SK-N-SH (cell line): Measurements from ENCODE around the gene EME2. TPM values are rescaled to one million over a fixed set of nuclear protein-coding genes. Genes with fewer than 3 reads are reported as not detected.

Experiments
- CTCF ChIA-PET: fragments of 300-600, 350-600 bp; formaldehyde crosslinking; extraction: SDS; loops from one replicate; lab custom pipeline; 2021; lab: Yijun Ruan, JAX
- POLR2A ChIA-PET: fragments of 350-600 bp; sonication (Branson Sonifier 250); formaldehyde crosslinking; extraction: SDS; loops from one replicate; lab custom pipeline; 2020; ENCODE audit warnings: antibody characterized with exemption, inconsistent platforms; lab: Yijun Ruan, JAX
- DNase-seq: peaks from one replicate; pipeline ENCODE4 v3.0.0; 2012
- H2AFZ ChIP-seq: fragments of 200-600 bp; sonication (generic); 2 replicates; pipeline ENCODE4 v1.8.1; 2016; ENCODE audit warnings: antibody characterized with exemption, mild to moderate bottlenecking, low read depth
- H3F3A ChIP-seq: fragments of 200-600 bp; sonication (generic); replicated peaks from 2 replicates; pipeline ENCODE3; 2016; ENCODE audit warnings: antibody characterized with exemption, mild to moderate bottlenecking; ENCODE audit not compliant: insufficient read depth
- H3K27ac ChIP-seq, 2 experiments: fragments of 200-500 bp in 1 of 2; fragments of 200-600 bp in 1 of 2; sonication (Bioruptor generic) in 1 of 2; sonication (generic), shearing (Covaris generic) in 1 of 2; 2 replicates each; pipeline versions ENCODE4 v1.5.1 to v1.6.1; 2014 to 2016; ENCODE audit warnings: low read depth in 2 of 2, inconsistent platforms in 1 of 2, low read length in 1 of 2, mild to moderate bottlenecking in 1 of 2, mixed read lengths in 1 of 2
- H3K27me3 ChIP-seq: fragments of 200-600 bp; sonication (generic), shearing (Covaris generic); 2 replicates; pipeline ENCODE4 v1.6.1; 2016; ENCODE audit warnings: mixed run types; ENCODE audit not compliant: insufficient read depth
- H3K36me3 ChIP-seq, 2 experiments: fragments of 200-500 bp in 1 of 2; fragments of 200-600 bp in 1 of 2; sonication (Bioruptor generic) in 1 of 2; sonication (generic) in 1 of 2; replicated peaks in 1 of 2; 2 replicates each; pipeline versions ENCODE3 to v1.5.1; 2014 to 2016; ENCODE audit warnings: low read length in 1 of 2, mild to moderate bottlenecking in 1 of 2; ENCODE audit not compliant: insufficient read depth in 2 of 2, control insufficient read depth in 1 of 2
- H3K4me1 ChIP-seq, 2 experiments: fragments of 200-500 bp in 1 of 2; fragments of 200-600 bp in 1 of 2; sonication (Bioruptor generic) in 1 of 2; sonication (generic), shearing (Covaris generic) in 1 of 2; 2 replicates each; pipeline versions ENCODE4 v1.5.1 to v1.6.1; 2014 to 2016; ENCODE audit warnings: low read depth in 1 of 2, low read length in 1 of 2, mixed run types in 1 of 2; ENCODE audit not compliant: insufficient read depth in 2 of 2, control insufficient read depth in 1 of 2
- H3K4me2 ChIP-seq: fragments of 200-600 bp; sonication (generic), shearing (Covaris generic); 2 replicates; pipeline ENCODE4 v1.6.1; 2017; ENCODE audit warnings: mixed run types
- H3K4me3 ChIP-seq, 2 experiments: fragments of 200-500 bp in 1 of 2; fragments of 200-600 bp in 1 of 2; sonication (Bioruptor generic) in 1 of 2; sonication (generic), shearing (Covaris generic) in 1 of 2; 2 replicates each; pipeline versions ENCODE4 v1.5.1 to v1.8.1; 2014 to 2016; ENCODE audit warnings: low read depth in 2 of 2, inconsistent platforms in 1 of 2, low read length in 1 of 2, mild to moderate bottlenecking in 1 of 2, mixed read lengths in 1 of 2, moderate library complexity in 1 of 2
- H3K79me2 ChIP-seq: fragments of 200-600 bp; sonication (generic); 2 replicates; pipeline ENCODE4 v1.8.1; 2017; ENCODE audit warnings: mild to moderate bottlenecking; ENCODE audit not compliant: insufficient read depth
- H3K9ac ChIP-seq: fragments of 200-600 bp; sonication (generic); 2 replicates; pipeline ENCODE4 v1.6.1; 2017; ENCODE audit warnings: mixed run types
- H3K9me2 ChIP-seq: fragments of 200-600 bp; sonication (generic); 2 replicates; pipeline ENCODE4 v1.6.1; 2017; ENCODE audit warnings: mixed run types
- H3K9me3 ChIP-seq: fragments of 200-600 bp; sonication (generic); 2 replicates; pipeline ENCODE4 v1.6.1; 2017; ENCODE audit warnings: mixed run types, mild to moderate bottlenecking, moderate library complexity
- H4K20me1 ChIP-seq: fragments of 200-600 bp; sonication (generic); 2 replicates; pipeline ENCODE4 v1.6.1; 2017; ENCODE audit warnings: mild to moderate bottlenecking, mixed run types; ENCODE audit not compliant: insufficient read depth
- CTCF ChIP-seq: fragments of 200-600 bp; sonication (generic); IDR thresholded peaks from 2 replicates; pipeline ENCODE4 v1.6.1; 2017; ENCODE audit warnings: antibody characterized with exemption, mild to moderate bottlenecking, moderate library complexity
- ELF1 ChIP-seq: IDR thresholded peaks from 2 replicates; pipeline ENCODE4 v1.4.0; 2012
- EP300 ChIP-seq, 2 experiments: IDR thresholded peaks; 2 replicates each; pipeline versions ENCODE4 v1.4.0 to v1.6.1; 2012; ENCODE audit warnings: borderline replicate concordance in 1 of 2, low read depth in 1 of 2, low read length in 1 of 2
- FOSL2 ChIP-seq: IDR thresholded peaks from 2 replicates; pipeline ENCODE4 v1.4.0; 2012; ENCODE audit warnings: low read depth, mild to moderate bottlenecking, moderate library complexity, borderline replicate concordance
- FOXJ3 ChIP-seq: sonication (generic); formaldehyde crosslinking; IDR thresholded peaks from 2 replicates; pipeline ENCODE4 v1.5.1; 2020; ENCODE audit warnings: mild to moderate bottlenecking, missing genetic modification reagents
- GATA2 ChIP-seq: sonication (generic); formaldehyde crosslinking; IDR thresholded peaks from 2 replicates; pipeline ENCODE4 v1.5.0; 2020; ENCODE audit warnings: mild to moderate bottlenecking, missing genetic modification reagents
- IRF3 ChIP-seq: fragments of 150-350 bp; IDR thresholded peaks from 2 replicates; pipeline ENCODE4 v1.6.1; 2016; ENCODE audit warnings: mild to moderate bottlenecking, low read depth, low read length
- JUND ChIP-seq: IDR thresholded peaks from 2 replicates; pipeline ENCODE4 v1.4.0; 2012
- MAX ChIP-seq: IDR thresholded peaks from 2 replicates; pipeline ENCODE4 v1.4.0; 2012; ENCODE audit warnings: low read depth
- MEF2A ChIP-seq: IDR thresholded peaks from 2 replicates; pipeline ENCODE4 v1.4.0; 2012; ENCODE audit warnings: low read depth, borderline replicate concordance
- MXI1 ChIP-seq: IDR thresholded peaks from 2 replicates; pipeline ENCODE4 v1.6.1; 2012; ENCODE audit warnings: mild to moderate bottlenecking, low read depth, low read length, improper control_type of control experiment
- REST ChIP-seq: IDR thresholded peaks from 2 replicates; pipeline ENCODE4 v1.6.1; 2012; ENCODE audit warnings: mild to moderate bottlenecking, low read depth, low read length, moderate library complexity
- RFX5 ChIP-seq: IDR thresholded peaks from 2 replicates; pipeline ENCODE4 v1.6.1; 2012; ENCODE audit warnings: mild to moderate bottlenecking, improper control_type of control experiment, low read length
- RXRA ChIP-seq: IDR thresholded peaks from 2 replicates; pipeline ENCODE4 v1.4.0; 2012; ENCODE audit warnings: low read depth, mild to moderate bottlenecking, borderline replicate concordance
- SIN3A ChIP-seq: IDR thresholded peaks from 2 replicates; pipeline ENCODE4 v1.6.1; 2012; ENCODE audit warnings: low read depth, mild to moderate bottlenecking, low read length, moderate library complexity, borderline replicate concordance
- TAF1 ChIP-seq: IDR thresholded peaks from 2 replicates; pipeline ENCODE4 v1.6.1; 2012; ENCODE audit warnings: low read depth, mild to moderate bottlenecking, low read length, moderate library complexity, borderline replicate concordance
- TEAD4 ChIP-seq: IDR thresholded peaks from 2 replicates; pipeline ENCODE4 v1.4.0; 2012; ENCODE audit warnings: mild to moderate bottlenecking, borderline replicate concordance; ENCODE audit not compliant: insufficient read depth
- USF1 ChIP-seq: IDR thresholded peaks from 2 replicates; pipeline ENCODE4 v1.4.0; 2012; ENCODE audit warnings: low read depth, borderline replicate concordance
- YY1 ChIP-seq: IDR thresholded peaks from 2 replicates; pipeline ENCODE4 v1.4.0; 2012; ENCODE audit warnings: low read depth, mild to moderate bottlenecking
- ZBTB33 ChIP-seq: IDR thresholded peaks from 2 replicates; pipeline ENCODE4 v1.4.0; 2012; ENCODE audit warnings: low read depth, borderline replicate concordance
- WGBS: methylation state at CpG from one replicate; pipeline ENCODE4 v1.1.6; 2017; ENCODE audit warnings: low lambda C conversion rate; 5-methylcytosine and 5-hydroxymethylcytosine counted together
- polyA plus RNA-seq, 3 experiments: library from polyadenylated mRNA; depleted of rRNA; stranded (reverse); fragments of >200 nt; gene quantifications; 2 replicates each; pipeline ENCODE4 v1.2.3, GENCODE V29; 2012

EME2 gene
- polyA plus RNA-seq, 1 of the 3 experiments (the other 2 are of a cell fraction), result 10.1 TPM

GRCh38 chr16:1818873-1819525 is 46.4 kb downstream of the EME2 start:
- no peak overlapping the region for H2AFZ ChIP-seq
- H3K4me1 ChIP-seq, result no peaks in the 10 kb centered on the region
- no peaks in the 10 kb centered on the region for H3F3A ChIP-seq
- TF ChIP-seq YY1, result no peak
- TF ChIP-seq FOSL2, result no peak
- no peak for TF ChIP-seq FOXJ3 (CRISPR knock-in tag)
- no peak for TF ChIP-seq RXRA
- no peak for TF ChIP-seq CTCF
- TF ChIP-seq TEAD4, result no peak
- no peak for TF ChIP-seq REST
- no peak for TF ChIP-seq MAX
- TF ChIP-seq EP300 (IDR thresholded peaks at IDR 0.05; ENCODE audit: borderline replicate concordance in 1 of 2, low read depth in 1 of 2, low read length in 1 of 2), result no peak
- TF ChIP-seq TAF1, result no peak
- no peak for TF ChIP-seq USF1
- no peak for TF ChIP-seq GATA2
- no peak for TF ChIP-seq MXI1
- TF ChIP-seq IRF3, result no peak
- no peak for TF ChIP-seq ELF1
- no peak for TF ChIP-seq JUND
- TF ChIP-seq MEF2A, result no peak
- TF ChIP-seq RFX5, result no peak
- TF ChIP-seq SIN3A, result no peak
- no peak for TF ChIP-seq ZBTB33
- no peaks in the 10 kb centered on the region for H3K9me3 ChIP-seq
- H3K27ac ChIP-seq, result no peak overlapping the region
- peaks cover 10% of the 10 kb centered on the region; the same call in 1 of the 2 replicates for H3K79me2 ChIP-seq
- no peak overlapping the region for H3K4me2 ChIP-seq
- ChIA-PET POLR2A (no interaction called here), CTCF (no interaction called here)
- peaks cover 0 to 15% of the 10 kb centered on the region in 2 experiments for H3K36me3 ChIP-seq
- no peak overlapping the region for H3K4me3 ChIP-seq
- no peaks in the 10 kb centered on the region for H3K27me3 ChIP-seq
- H3K9ac ChIP-seq, result no peak overlapping the region
- DNase-seq, result no peak
- H3K9me2 ChIP-seq, result no peaks in the 10 kb centered on the region
- WGBS, result 94% methylated on average over 22 of the region's 35 CpGs
- H4K20me1 ChIP-seq, result no peaks in the 10 kb centered on the region
